Pancreas (tissue), 10 donors: Measurements from ENCODE around the gene OR10H3. TPM values are rescaled to one million over a fixed set of nuclear protein-coding genes. Genes with fewer than 3 reads are reported as not detected.
A peak's percentile ranks its signal among the peaks of the same experiment; 100 is the strongest.

Source experiments
- ATAC-seq, 4 donors: fragments of 200-7000 bp; cut with Tn5 transposase; one replicate each; pipeline versions ENCODE4 v1.8.0 to v1.9.1; 2020; ENCODE audit warnings: mild to moderate bottlenecking in 4 of 4, moderate library complexity in 4 of 4
- DNase-seq, 6 donors: peaks; one replicate each; pipeline ENCODE4 v3.0.0-alpha.2; 2020
- FAIRE-seq: peaks from 2 replicates; lab custom pipeline; 2012; peaks lifted over from hg19 to GRCh38; lab: Jason Lieb, UNC
- H3K27ac ChIP-seq, 4 donors: fragments of 200-600 bp; sonication (generic); 1 replicate in 3 of 4; 2 replicates in 1 of 4; pipeline versions ENCODE4 v1.5.0 to v1.8.0; 2020
- H3K27me3 ChIP-seq, 4 donors: fragments of 200-600 bp; one replicate each; pipeline ENCODE4 v1.8.0; 2021
- H3K36me3 ChIP-seq, 3 donors: fragments of 200-600 bp; sonication (generic) in 1 of 3; one replicate each; pipeline versions ENCODE4 v1.5.0 to v1.8.0; 2020 to 2021
- H3K4me1 ChIP-seq, 3 donors: fragments of 200-600 bp; one replicate each; pipeline ENCODE4 v1.8.0; 2021
- H3K4me3 ChIP-seq, 4 donors: fragments of 200-600 bp; sonication (generic) in 2 of 4; one replicate each; pipeline versions ENCODE4 v1.5.0 to v1.8.0; 2020 to 2021
- H3K9me3 ChIP-seq, 4 donors: fragments of 200-600 bp; one replicate each; pipeline ENCODE4 v1.8.0; 2021
- CTCF ChIP-seq, 4 donors: fragments of 200-600 bp; sonication (generic) in 3 of 4; IDR thresholded peaks; one replicate each; pipeline versions ENCODE4 v1.5.0 to v1.8.0; 2021; ENCODE audit warnings: antibody characterized with exemption in 4 of 4
- WGBS, 2 donors: extraction: QIAGEN DNeasy Blood & Tissue Kit; methylation state at CpG; one replicate each; pipeline ENCODE4 v1.1.7; 2013; 5-methylcytosine and 5-hydroxymethylcytosine counted together
- intact Hi-C, 3 donors: fragments of 100-400 bp; cut with DNase I; formaldehyde crosslinking; loops; one replicate each; pipeline versions ENCODE4 v1.11.1 to v1.14.2; 2022
- polyA plus RNA-seq, 2 donors: library from polyadenylated mRNA; stranded (reverse); fragments of 200-250 nt; gene quantifications; one replicate each; pipeline ENCODE4 v1.2.3, GENCODE V29; 2013
- total RNA-seq, 6 donors: library from RNA; stranded (reverse); fragmentation: NEBNext Ultra II Directional in 4 of 6; extraction: Animal tissue kit (Norgen Biotek cat#: 25700) in 4 of 6; gene quantifications; one replicate each; pipeline versions ENCODE4 v1.2.1 to v1.2.4, GENCODE V29; 2021 to 2023
- donor health status: healthy with polysubstance abuse.
- donor health status: DM: no; HTN: no; CAD: no; lungs with moderate emphysema.
- donor health status: DM: no; HTN: no; CAD: no.
- donor health status: control.
- donor health status: control.
- donor health status: Bipolar disorder and iron deficiency.
- donor health status: DM: yes; HTN: yes; CAD: no.
- donor health status: DM: no; HTN: no; CAD: no.
- donor health status: DM: no; HTN: no; CAD: no.
- donor health status: DM: yes; HTN: yes; CAD: no.

OR10H3 gene
- total and polyA plus RNA-seq, 8 donors: not detected

DNA sequence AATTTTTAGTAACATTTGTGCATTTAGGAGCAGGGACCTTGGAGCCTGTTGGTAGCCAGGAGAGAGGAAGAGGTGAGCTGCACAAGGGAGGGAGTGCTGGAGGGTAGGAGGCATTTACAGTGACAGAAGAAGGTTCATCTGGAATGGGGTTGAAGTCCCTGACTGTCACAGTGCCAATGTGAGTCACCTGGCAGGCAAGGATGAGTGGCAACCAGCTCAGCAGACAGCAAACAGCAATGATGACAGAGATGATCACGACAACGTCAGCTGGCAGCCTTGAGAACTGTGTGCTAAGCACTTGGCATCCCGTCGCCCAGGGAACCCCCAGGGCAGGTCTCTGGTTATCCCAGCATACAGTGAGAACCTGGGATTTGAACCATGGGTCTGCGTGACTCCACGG is 52.3 kb downstream of the OR10H3 start:
- H3K4me3 ChIP-seq: no peak overlapping the region
- FAIRE-seq: no peak
- TF ChIP-seq CTCF (IDR thresholded peaks at IDR 0.05): no peak
- ATAC-seq: peak in 1 of 4 donors; percentile 27
- WGBS, 2 donors: 34 to 67% methylated on average over 6 of the region's 6 CpGs
- no peak for DNase-seq
- no peaks in the 10 kb centered on the region for H3K27me3 ChIP-seq
- no peaks in the 10 kb centered on the region for H3K4me1 ChIP-seq
- H3K9me3 ChIP-seq: no peaks in the 10 kb centered on the region
- no peak overlapping the region for H3K27ac ChIP-seq
- intact Hi-C loops: no loop called here
- H3K36me3 ChIP-seq: no peaks in the 10 kb centered on the region

Other genes with a start within 250 kb of the OR10H3 start
- gene CYP4F22, start 229.5 kb upstream of the OR10H3 start, total RNA-seq: under 1 TPM in 1 of 6 donors, not detected in 5; 0.06 TPM
- not detected for gene CYP4F22, start 229.5 kb upstream of the OR10H3 start, polyA plus RNA-seq
- gene CYP4F8, start 122.8 kb upstream of the OR10H3 start, total RNA-seq: not detected
- not detected for gene CYP4F8, start 122.8 kb upstream of the OR10H3 start, polyA plus RNA-seq
- gene CYP4F3, start 97.1 kb upstream of the OR10H3 start, total RNA-seq: 1 to 10 TPM in 1 of 6 donors, under 1 TPM in 5; 0.25 to 1.1 (median 0.47) TPM
- gene CYP4F3, start 97.1 kb upstream of the OR10H3 start, polyA plus RNA-seq: 1 to 10 TPM in 1 of 2 donors, under 1 TPM in 1; 0.23 to 1.8 TPM
- gene CYP4F12, start 64.9 kb upstream of the OR10H3 start, total RNA-seq: 1 to 10 TPM in 1 of 6 donors, under 1 TPM in 5; 0.28 to 2.0 (median 0.63) TPM
- 1 to 10 TPM; 3.4 to 6.1 TPM for gene CYP4F12, start 64.9 kb upstream of the OR10H3 start, polyA plus RNA-seq
- not detected for gene OR10H2, start 10.0 kb upstream of the OR10H3 start, total RNA-seq
- not detected for gene OR10H2, start 10.0 kb upstream of the OR10H3 start, polyA plus RNA-seq
- not detected for gene OR10H5, start 49.7 kb downstream of the OR10H3 start, total RNA-seq
- under 1 TPM in 1 of 2 donors, not detected in 1; 0.05 TPM for gene OR10H5, start 49.7 kb downstream of the OR10H3 start, polyA plus RNA-seq
- gene OR10H1, start 77.7 kb downstream of the OR10H3 start, total RNA-seq: under 1 TPM in 1 of 6 donors, not detected in 5; 0.03 TPM
- not detected for gene OR10H1, start 77.7 kb downstream of the OR10H3 start, polyA plus RNA-seq
- gene CYP4F2, start 160.1 kb downstream of the OR10H3 start, total RNA-seq: under 1 TPM in 3 of 6 donors, not detected in 3; 0.28 to 0.43 (median 0.31) TPM
- under 1 TPM in 1 of 2 donors, not detected in 1; 0.09 TPM for gene CYP4F2, start 160.1 kb downstream of the OR10H3 start, polyA plus RNA-seq
- gene CYP4F11, start 196.5 kb downstream of the OR10H3 start, total RNA-seq: 1 to 10 TPM in 5 of 6 donors, under 1 TPM in 1; 0.32 to 2.8 (median 2.3) TPM
- 1 to 10 TPM; 2.0 to 3.4 TPM for gene CYP4F11, start 196.5 kb downstream of the OR10H3 start, polyA plus RNA-seq
- not detected for gene OR10H4, start 211.0 kb downstream of the OR10H3 start, total RNA-seq
- gene OR10H4, start 211.0 kb downstream of the OR10H3 start, polyA plus RNA-seq: not detected